ENCODE data around the gene ADNP2.

- TF ChIP-seq CTCF (IDR thresholded peaks at IDR 0.05) (no peak), POLR2A (IDR thresholded peaks at IDR 0.05) (no peak)
These were observed 11.9 kb upstream of the ADNP2 start for GRCh38 chr18:80097201-80097600.
